ENCODE data around the gene MEI1. TPM values are rescaled to one million over a fixed set of nuclear protein-coding genes. Genes with fewer than 3 reads are reported as not detected.
A peak's percentile ranks its signal among the peaks of the same experiment; 100 is the strongest.

MEI1 gene
- total and polyA plus RNA-seq, 8 donors, result 0.15 to 2.3 (median 0.35) TPM; not detected in 1

- Histone ChIP-seq H3K27me3 (no peaks in the 10 kb centered on the region), H3K9me3 (no peaks in the 10 kb centered on the region), H3K4me3 (no peak overlapping the region), H3K36me3 (no peaks in the 10 kb centered on the region), H3K27ac (no peak overlapping the region), H3K4me1 (peaks cover 27 to 41% (median 31%) of the 10 kb centered on the region in 3 donors)
- 63 to 66% methylated on average over 2 of the region's 2 CpGs for WGBS, 2 donors
- intact Hi-C loops (cut with DNase I), result no loop called here
- DNase-seq (no peak), FAIRE-seq (no peak), ATAC-seq (no peak)
- TF ChIP-seq CTCF (IDR thresholded peaks at IDR 0.05), result no peak
Measured at GRCh38 chr22:41847300-41847699, 148.0 kb downstream of the MEI1 start.

- no peak for FAIRE-seq
- Histone ChIP-seq H3K9me3 (no peaks in the 10 kb centered on the region), H3K4me1 (peaks cover 17 to 30% (median 21%) of the 10 kb centered on the region in 3 donors), H3K27ac (no peak overlapping the region), H3K4me3 (no peak overlapping the region), H3K27me3 (no peaks in the 10 kb centered on the region), H3K36me3 (no peaks in the 10 kb centered on the region)
- WGBS, 2 donors, result 76 to 87% methylated on average over 5 of the region's 5 CpGs
- intact Hi-C loops (cut with DNase I), result no loop called here
- no peak for TF ChIP-seq CTCF (IDR thresholded peaks at IDR 0.05)
- ATAC-seq, result peak in 3 of 4 donors; percentile 7 to 56 (median 48)
- no peak for DNase-seq
Measured at GRCh38 chr22:41848468-41848867, 149.2 kb downstream of the MEI1 start.

Other genes starting within 250 kb of the MEI1 start
- 10 to 100 TPM in 5 of 6 donors, 1 to 10 TPM in 1; 8.8 to 18.6 (median 16.2) TPM for gene PHF5A, start 230.8 kb upstream of the MEI1 start, total RNA-seq
- gene PHF5A, start 230.8 kb upstream of the MEI1 start, polyA plus RNA-seq, result 10 to 100 TPM; 22.1 to 29.7 TPM
- 10 to 100 TPM; 34.2 to 53.1 (median 40.8) TPM for gene ACO2, start 230.4 kb upstream of the MEI1 start, total RNA-seq
- gene ACO2, start 230.4 kb upstream of the MEI1 start, polyA plus RNA-seq, result 10 to 100 TPM; 19.2 to 33.2 TPM
- gene POLR3H, start 155.0 kb upstream of the MEI1 start, total RNA-seq, result 10 to 100 TPM; 11.0 to 18.9 (median 13.9) TPM
- 10 to 100 TPM; 14.8 to 22.0 TPM for gene POLR3H, start 155.0 kb upstream of the MEI1 start, polyA plus RNA-seq
- 10 to 100 TPM in 3 of 6 donors, 1 to 10 TPM in 3; 1.4 to 22.8 (median 11.4) TPM for gene CSDC2, start 138.5 kb upstream of the MEI1 start, total RNA-seq
- 10 to 100 TPM in 1 of 2 donors, 1 to 10 TPM in 1; 8.6 to 50.9 TPM for gene CSDC2, start 138.5 kb upstream of the MEI1 start, polyA plus RNA-seq
- gene PMM1, start 109.7 kb upstream of the MEI1 start, total RNA-seq, result 10 to 100 TPM; 10.3 to 26.6 (median 20.2) TPM
- 10 to 100 TPM; 26.4 to 69.2 TPM for gene PMM1, start 109.7 kb upstream of the MEI1 start, polyA plus RNA-seq
- gene DESI1, start 78.5 kb upstream of the MEI1 start, total RNA-seq, result 10 to 100 TPM in 3 of 6 donors, 1 to 10 TPM in 3; 8.2 to 14.8 (median 10.3) TPM
- 1 to 10 TPM; 9.5 to 9.6 TPM for gene DESI1, start 78.5 kb upstream of the MEI1 start, polyA plus RNA-seq
- gene XRCC6, start 78.2 kb upstream of the MEI1 start, total RNA-seq, result 10 to 100 TPM; 49.8 to 85.4 (median 76.1) TPM
- gene XRCC6, start 78.2 kb upstream of the MEI1 start, polyA plus RNA-seq, result 10 to 100 TPM; 51.5 to 86.4 TPM
- gene SNU13, start 10.6 kb upstream of the MEI1 start, total RNA-seq, result 10 to 100 TPM; 43.5 to 74.1 (median 59.5) TPM
- gene SNU13, start 10.6 kb upstream of the MEI1 start, polyA plus RNA-seq, result 10 to 100 TPM; 57.9 to 89.7 TPM
- 1 to 10 TPM; 2.9 to 7.6 (median 4.9) TPM for gene CCDC134, start 101.2 kb downstream of the MEI1 start, total RNA-seq
- 1 to 10 TPM; 1.9 to 2.0 TPM for gene CCDC134, start 101.2 kb downstream of the MEI1 start, polyA plus RNA-seq
- 10 to 100 TPM; 28.2 to 44.8 (median 34.3) TPM for gene SREBF2, start 133.6 kb downstream of the MEI1 start, total RNA-seq
- 10 to 100 TPM; 32.7 to 37.3 TPM for gene SREBF2, start 133.6 kb downstream of the MEI1 start, polyA plus RNA-seq
- not detected for gene SHISA8, start 215.6 kb downstream of the MEI1 start, total RNA-seq
- not detected for gene SHISA8, start 215.6 kb downstream of the MEI1 start, polyA plus RNA-seq
- under 1 TPM in 4 of 6 donors, not detected in 2; 0.06 to 0.14 (median 0.12) TPM for gene TNFRSF13C, start 227.3 kb downstream of the MEI1 start, total RNA-seq
- gene TNFRSF13C, start 227.3 kb downstream of the MEI1 start, polyA plus RNA-seq, result under 1 TPM; 0.04 to 0.05 TPM
- gene CENPM, start 247.6 kb downstream of the MEI1 start, total RNA-seq, result 1 to 10 TPM in 1 of 6 donors, under 1 TPM in 5; 0.23 to 1.7 (median 0.65) TPM
- gene CENPM, start 247.6 kb downstream of the MEI1 start, polyA plus RNA-seq, result under 1 TPM; 0.14 to 0.65 TPM

All from pancreas (tissue), 10 donors.